H1 (cell line): ENCODE data around the gene PIK3R1.

Experiments
- CTCF ChIP-seq, 3 experiments: IDR thresholded peaks; 1 replicate in 2 of 3; 2 replicates in 1 of 3; pipeline versions ENCODE4 v1.5.1 to v1.6.1; 2011; ENCODE audit warnings: low read length in 3 of 3, mild to moderate bottlenecking in 3 of 3, inconsistent platforms in 2 of 3, low read depth in 1 of 3, moderate library complexity in 1 of 3; ENCODE audit not compliant: insufficient read depth in 1 of 3; ENCODE audit errors: control extremely low read depth in 1 of 3
- SIX5 ChIP-seq: IDR thresholded peaks from 2 replicates; pipeline ENCODE4 v1.6.1; 2011; ENCODE audit warnings: mild to moderate bottlenecking, low read depth, low read length
- SRF ChIP-seq: IDR thresholded peaks from 2 replicates; pipeline ENCODE4 v1.6.1; 2011; ENCODE audit warnings: mild to moderate bottlenecking, low read depth, low read length, moderate library complexity
- ZNF274 ChIP-seq: IDR thresholded peaks from 2 replicates; pipeline ENCODE4 v1.7.0; 2012; ENCODE audit warnings: low read length, borderline replicate concordance; ENCODE audit errors: extremely low read depth

GRCh38 chr5:68167195-68167651, 48.3 kb upstream of the PIK3R1 start:
- no peak for TF ChIP-seq CTCF (IDR thresholded peaks at IDR 0.05; ENCODE audit: control extremely low read depth in 1 of 3, insufficient read depth in 1 of 3, low read depth in 1 of 3, low read length in 3 of 3)
- TF ChIP-seq ZNF274 = no peak
- TF ChIP-seq SIX5 = no peak
- no peak for TF ChIP-seq SRF
